PFSK-1 (cell line): ENCODE measurements around the gene NPIPB6.
A peak's percentile ranks its signal among the peaks of the same experiment; 100 is the strongest.

Source experiments
- FOXP2 ChIP-seq: optimal IDR thresholded peaks from 2 replicates; pipeline ENCODE3; 2011; ENCODE audit warnings: borderline replicate concordance, control low read depth, inconsistent platforms; ENCODE audit not compliant: insufficient read depth; ENCODE audit errors: extremely low read length, extremely low read depth
- POLR2AphosphoS5 ChIP-seq: IDR thresholded peaks from 2 replicates; pipeline ENCODE4 v1.6.1; 2012; ENCODE audit warnings: low read depth, mild to moderate bottlenecking, control low read depth, low read length, moderate library complexity
- REST ChIP-seq, 2 experiments: IDR thresholded peaks; 2 replicates each; pipeline versions ENCODE4 v1.6.1 to v1.8.0; 2011 to 2012; ENCODE audit warnings: low read depth in 2 of 2, low read length in 2 of 2, control low read depth in 1 of 2, inconsistent platforms in 1 of 2, mild to moderate bottlenecking in 1 of 2, moderate library complexity in 1 of 2; ENCODE audit not compliant: insufficient read depth in 1 of 2
- SIN3A ChIP-seq: IDR thresholded peaks from 2 replicates; pipeline ENCODE4 v1.6.1; 2012; ENCODE audit warnings: mild to moderate bottlenecking, low read length, moderate library complexity, borderline replicate concordance; ENCODE audit not compliant: insufficient read depth
- TAF1 ChIP-seq: IDR thresholded peaks from 2 replicates; pipeline ENCODE4 v1.6.1; 2012; ENCODE audit warnings: low read length, control low read depth, borderline replicate concordance; ENCODE audit not compliant: insufficient read depth

NPIPB6 gene

DNA sequence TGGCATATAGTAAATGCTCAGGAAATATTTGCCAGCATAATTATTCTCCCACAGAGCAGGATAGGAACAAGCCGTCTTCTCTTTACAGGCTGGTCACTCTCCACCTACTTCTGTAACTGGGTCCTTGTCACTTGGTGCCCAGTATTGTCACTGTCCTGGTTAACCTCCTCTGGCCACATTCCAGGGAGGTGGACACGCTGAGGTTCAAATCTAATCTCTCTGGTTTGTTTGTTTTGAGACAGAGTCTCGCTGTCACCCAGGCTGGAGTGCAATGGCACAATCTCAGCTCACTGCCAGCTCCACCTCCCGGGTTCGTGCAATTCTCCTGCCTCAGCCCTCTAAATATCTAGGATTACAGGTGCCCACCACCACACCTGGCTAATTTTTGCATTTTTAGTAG, 55.4 kb downstream of the NPIPB6 start:
- TF ChIP-seq FOXP2 = no peak
- TF ChIP-seq REST (IDR thresholded peaks at IDR 0.05; ENCODE audit: insufficient read depth in 1 of 2, low read depth in 2 of 2, low read length in 2 of 2) = no peak
- no peak for TF ChIP-seq SIN3A
- TF ChIP-seq POLR2AphosphoS5 = no peak
- TF ChIP-seq TAF1 = no peak

- no peak for TF ChIP-seq FOXP2
- TF ChIP-seq REST (IDR thresholded peaks at IDR 0.05; ENCODE audit: insufficient read depth in 1 of 2, low read depth in 2 of 2, low read length in 2 of 2) = peak; percentile 94 to 98
- TF ChIP-seq TAF1 = no peak
- peak; percentile 34; the same call in 1 of the 2 replicates for TF ChIP-seq SIN3A
- TF ChIP-seq POLR2AphosphoS5 = no peak
These were observed 59.1 kb downstream of the NPIPB6 start for GRCh38 chr16:28304214-28304613.

GRCh38 chr16:28303132-28303531, 60.2 kb downstream of the NPIPB6 start:
- TF ChIP-seq FOXP2 (no peak), SIN3A (no peak), POLR2AphosphoS5 (no peak), REST (IDR thresholded peaks at IDR 0.05; ENCODE audit: insufficient read depth in 1 of 2, low read depth in 2 of 2, low read length in 2 of 2) (no peak), TAF1 (no peak)

GRCh38 chr16:28301620-28302019, 61.7 kb downstream of the NPIPB6 start:
- TF ChIP-seq SIN3A (no peak), TAF1 (no peak), POLR2AphosphoS5 (no peak), REST (IDR thresholded peaks at IDR 0.05; ENCODE audit: insufficient read depth in 1 of 2, low read depth in 2 of 2, low read length in 2 of 2) (no peak), FOXP2 (no peak)

DNA sequence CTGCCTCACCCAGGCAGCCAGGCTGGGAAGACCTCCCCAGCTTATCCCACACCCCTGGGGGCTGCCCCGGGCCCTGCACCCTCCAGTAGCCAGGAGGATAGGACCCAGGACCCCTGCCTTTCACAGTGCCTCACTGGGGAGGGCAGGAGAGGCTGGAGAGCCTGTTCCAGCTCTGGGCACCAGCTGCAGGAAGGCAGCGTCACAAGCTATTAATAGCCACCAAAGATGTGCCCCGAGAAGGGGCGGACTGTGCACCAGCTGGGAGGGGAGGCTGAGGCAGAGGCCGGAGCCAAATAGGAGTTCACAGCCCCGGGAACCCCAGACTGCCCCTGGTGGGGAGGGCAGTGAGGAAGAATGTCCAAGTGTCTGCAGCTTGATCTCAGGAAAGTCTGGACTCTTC, 62.2 kb downstream of the NPIPB6 start:
- TF ChIP-seq REST (IDR thresholded peaks at IDR 0.05; ENCODE audit: insufficient read depth in 1 of 2, low read depth in 2 of 2, low read length in 2 of 2) (no peak), SIN3A (no peak), FOXP2 (no peak), POLR2AphosphoS5 (no peak), TAF1 (no peak)
